Measurements from ENCODE around the gene PEAR1.

PEAR1 gene

GRCh38 chr1:156884560-156885184, 8.8 kb upstream of the PEAR1 start:
- DNase-seq: no peak

GRCh38 chr1:156885314-156885713, 8.2 kb upstream of the PEAR1 start:
- DNase-seq: no peak

- no peak for DNase-seq
Observed at GRCh38 chr1:156885880-156886355, 7.6 kb upstream of the PEAR1 start.

- no peak for DNase-seq
Observed at GRCh38 chr1:156886583-156887281, 6.8 kb upstream of the PEAR1 start.

- no peak for DNase-seq
Observed at GRCh38 chr1:156887317-156887716, 6.2 kb upstream of the PEAR1 start.

- no peak for DNase-seq
Observed at GRCh38 chr1:156887734-156888133, 5.8 kb upstream of the PEAR1 start.

- peak; percentile 45 to 90 for DNase-seq
Observed at GRCh38 chr1:156889802-156890580, 3.5 kb upstream of the PEAR1 start.

GRCh38 chr1:156892190-156893047, 1.1 kb upstream of the PEAR1 start:
- DNase-seq: peak; percentile 97 to 98

- no peak for DNase-seq
Observed at GRCh38 chr1:156894001-156894400, 483 bp downstream of the PEAR1 start.

GRCh38 chr1:156894711-156895454, 1.4 kb downstream of the PEAR1 start:
- DNase-seq: no peak

GRCh38 chr1:156895455-156895812, 1.9 kb downstream of the PEAR1 start:
- no peak for DNase-seq

- no peak for DNase-seq
Observed at GRCh38 chr1:156895927-156896326, 2.4 kb downstream of the PEAR1 start.

- no peak for DNase-seq
Observed at GRCh38 chr1:156896490-156897033, 3.0 kb downstream of the PEAR1 start.

- no peak for DNase-seq
Observed at GRCh38 chr1:156897078-156897825, 3.7 kb downstream of the PEAR1 start.

GRCh38 chr1:156898161-156898566, 4.6 kb downstream of the PEAR1 start:
- no peak for DNase-seq

- no peak for DNase-seq
Observed at GRCh38 chr1:156898971-156899664, 5.6 kb downstream of the PEAR1 start.

- peak in 1 of 2 donors; percentile 55 for DNase-seq
Observed at GRCh38 chr1:156899956-156900718, 6.6 kb downstream of the PEAR1 start.

GRCh38 chr1:156900896-156901589, 7.5 kb downstream of the PEAR1 start:
- DNase-seq: no peak

GRCh38 chr1:156901590-156901900, 8.0 kb downstream of the PEAR1 start:
- DNase-seq: no peak
